Left cardiac atrium (tissue), 4 donors: Measurements from ENCODE around the gene GFRA1. TPM values are rescaled to one million over a fixed set of nuclear protein-coding genes. Genes with fewer than 3 reads are reported as not detected.

Source experiments
- ATAC-seq, 2 donors: fragments of 200-7000 bp; cut with Tn5 transposase; one replicate each; pipeline ENCODE4 v1.9.1; 2020; ENCODE audit warnings: mild to moderate bottlenecking in 2 of 2, moderate library complexity in 2 of 2
- DNase-seq: peaks from one replicate; pipeline ENCODE4 v3.0.0-alpha.2; 2020
- intact Hi-C, 2 donors: fragments of 100-400 bp; cut with DNase I; formaldehyde crosslinking; loops; one replicate each; pipeline versions ENCODE4 v1.14.1 to v1.15.1; 2022 to 2023
- total RNA-seq, 2 donors: library from RNA; stranded (reverse); fragmentation: NEBNext Ultra II Directional; extraction: Animal tissue kit (Norgen Biotek cat#: 25700); gene quantifications; one replicate each; pipeline ENCODE4 v1.2.1, GENCODE V29; 2021
- donor health status: DM: no; HTN: yes; CAD: no.
- donor health status: DM: no; HTN: yes; CAD: no; lungs with severe emphysema.
- donor health status: DM: yes; HTN: yes; CAD: no.
- donor health status: Dilated cardiomyopathy.

GFRA1 gene
- total RNA-seq, 2 donors from 2014 or later, result 4.9 to 12.1 TPM

- intact Hi-C loops, result no loop called here
- ATAC-seq (no peak), DNase-seq (no peak)
Observed at GRCh38 chr10:116146372-116147140, 126.5 kb downstream of the GFRA1 start.

DNA sequence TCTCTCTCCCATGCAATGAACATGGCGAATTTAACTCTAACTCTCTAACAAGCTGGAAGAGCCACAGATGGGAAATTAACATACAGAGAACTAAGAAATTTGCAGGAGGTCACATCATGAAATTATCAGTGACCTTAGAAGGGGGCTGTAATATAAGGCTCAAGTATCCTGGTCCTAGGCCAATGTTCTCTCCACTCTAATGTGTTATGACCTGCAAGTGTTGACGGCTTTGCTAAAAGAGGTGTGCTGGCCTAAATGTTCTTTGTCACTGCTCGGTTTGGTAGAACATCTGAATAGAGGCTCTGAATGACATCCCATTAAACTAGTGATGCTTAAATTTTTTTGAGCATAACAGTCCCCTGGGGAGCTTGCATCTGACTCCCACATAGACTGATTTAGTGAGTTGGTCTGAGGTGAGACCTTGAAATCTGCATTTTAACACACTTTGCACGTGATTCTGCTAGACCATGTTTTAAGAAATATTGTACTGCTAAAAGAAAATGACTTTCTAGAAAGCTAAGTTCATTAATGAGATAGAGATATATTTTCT lies 129.3 kb downstream of the GFRA1 start:
- intact Hi-C loops, result no loop called here
- ATAC-seq (peak in 1 of 2 donors; percentile 27), DNase-seq (no peak)

GRCh38 chr10:116141855-116142254 lies 131.2 kb downstream of the GFRA1 start:
- ATAC-seq (no peak), DNase-seq (no peak)
- intact Hi-C loops, result no loop called here

DNA sequence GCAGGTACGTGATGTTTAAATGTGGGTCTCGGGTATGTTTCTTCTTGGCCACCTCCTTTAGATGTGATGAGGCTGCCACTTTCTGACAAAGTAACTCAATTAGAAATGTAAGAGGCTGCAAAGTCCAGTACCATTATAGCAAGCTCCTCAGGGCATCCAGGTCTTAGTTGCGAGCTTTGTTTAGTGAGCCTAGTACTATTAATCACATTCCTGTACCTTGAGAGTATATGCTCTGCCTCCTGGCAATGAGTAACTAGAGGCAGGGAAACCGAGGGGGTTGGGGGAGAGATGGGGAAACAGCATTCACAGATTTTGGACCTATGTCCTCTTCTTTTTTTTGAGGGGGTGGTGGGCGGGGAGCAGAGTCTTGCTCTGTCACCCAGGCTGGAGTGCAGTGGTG lies 131.8 kb downstream of the GFRA1 start:
- no peak for DNase-seq
- intact Hi-C loops, result no loop called here
- ATAC-seq, result no peak

DNA sequence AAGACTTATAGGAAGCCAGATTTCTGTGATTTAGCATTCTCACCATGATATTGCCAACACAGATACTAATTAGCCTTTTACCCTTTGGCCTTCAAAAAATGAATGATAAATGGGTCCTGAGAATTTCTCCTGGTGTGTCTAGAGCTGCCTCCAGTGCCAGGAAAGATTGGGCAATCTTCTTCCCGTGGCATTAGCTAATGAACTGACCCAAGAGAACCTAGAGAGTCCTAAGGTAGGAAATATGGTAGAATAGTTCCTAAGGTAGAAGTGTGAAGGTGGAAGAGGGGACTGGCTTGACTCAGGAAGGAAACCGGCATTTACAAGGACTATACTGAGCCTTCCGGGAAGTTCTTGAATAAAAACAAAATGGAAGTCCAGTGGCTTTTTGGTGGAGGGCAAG lies 133.1 kb downstream of the GFRA1 start:
- ATAC-seq (no peak), DNase-seq (no peak)
- intact Hi-C loops, result no loop called here

DNA sequence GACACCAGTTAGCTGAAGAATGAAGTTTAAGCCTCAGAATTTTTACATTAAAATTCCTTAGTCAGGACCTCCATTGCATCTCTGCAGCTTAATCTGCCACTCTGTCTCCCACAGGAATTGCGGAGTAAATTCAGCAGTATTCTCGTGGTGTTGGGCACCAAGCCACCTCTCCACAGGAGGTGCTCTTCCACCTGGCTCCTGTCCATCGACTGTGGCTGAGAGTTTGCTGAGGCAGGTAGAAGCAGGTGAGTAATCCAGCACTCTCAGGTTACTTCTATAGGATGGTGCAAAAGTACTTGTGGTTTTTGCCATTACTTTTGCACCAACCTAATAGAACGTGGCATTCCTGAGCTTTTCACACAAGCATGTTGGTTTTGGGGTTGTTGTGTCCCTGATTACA lies 134.1 kb downstream of the GFRA1 start:
- no peak for DNase-seq
- no peak for ATAC-seq
- intact Hi-C loops, result no loop called here

DNA sequence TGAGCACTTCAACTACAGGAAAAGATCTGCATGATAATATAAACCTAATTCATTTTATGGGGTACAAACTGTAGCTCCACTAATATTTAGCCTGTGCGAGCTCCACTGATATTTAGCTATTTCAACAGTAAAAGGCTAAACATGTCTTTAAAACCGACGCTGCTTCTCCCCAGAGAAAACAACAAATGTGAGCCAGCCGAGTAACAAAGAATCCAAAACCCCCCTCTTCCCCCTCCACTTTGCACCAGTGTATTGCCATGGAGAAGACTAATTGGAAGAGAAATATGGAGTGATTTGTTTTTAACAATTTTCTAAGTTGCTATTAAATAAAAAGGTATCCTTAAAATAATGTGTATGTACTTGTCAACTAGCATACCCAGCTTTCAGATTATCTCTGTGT lies 136.7 kb downstream of the GFRA1 start:
- intact Hi-C loops, result no loop called here
- ATAC-seq (no peak), DNase-seq (no peak)

GRCh38 chr10:116134322-116134721 lies 138.7 kb downstream of the GFRA1 start:
- ATAC-seq, result no peak
- intact Hi-C loops, result no loop called here
- DNase-seq, result no peak

DNA sequence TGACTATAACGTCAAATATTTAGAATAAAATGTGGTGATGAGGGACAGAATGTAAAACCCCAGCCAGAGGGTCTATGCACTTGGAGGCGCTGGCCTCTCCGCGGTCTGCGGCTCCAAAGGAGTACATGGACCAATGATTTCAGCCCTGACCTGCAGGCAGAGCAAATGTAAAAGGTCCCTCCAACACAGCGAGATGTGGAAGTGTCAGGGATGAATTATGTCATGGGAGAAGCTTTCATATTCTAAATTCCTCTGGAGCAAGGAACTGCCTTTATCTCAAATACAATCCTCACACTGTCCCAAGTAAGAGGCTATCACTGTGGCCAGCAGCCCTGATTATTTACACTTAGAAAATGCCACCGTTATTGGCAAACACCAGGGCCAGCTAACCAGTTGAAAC lies 139.4 kb downstream of the GFRA1 start:
- intact Hi-C loops, result no loop called here
- no peak for DNase-seq
- ATAC-seq, result no peak

- ATAC-seq, result no peak
- no peak for DNase-seq
- intact Hi-C loops, result no loop called here
Observed at GRCh38 chr10:116132780-116133399, 140.1 kb downstream of the GFRA1 start.

- ATAC-seq, result no peak
- no peak for DNase-seq
- intact Hi-C loops, result no loop called here
Observed at GRCh38 chr10:116130006-116130405, 143.0 kb downstream of the GFRA1 start.

DNA sequence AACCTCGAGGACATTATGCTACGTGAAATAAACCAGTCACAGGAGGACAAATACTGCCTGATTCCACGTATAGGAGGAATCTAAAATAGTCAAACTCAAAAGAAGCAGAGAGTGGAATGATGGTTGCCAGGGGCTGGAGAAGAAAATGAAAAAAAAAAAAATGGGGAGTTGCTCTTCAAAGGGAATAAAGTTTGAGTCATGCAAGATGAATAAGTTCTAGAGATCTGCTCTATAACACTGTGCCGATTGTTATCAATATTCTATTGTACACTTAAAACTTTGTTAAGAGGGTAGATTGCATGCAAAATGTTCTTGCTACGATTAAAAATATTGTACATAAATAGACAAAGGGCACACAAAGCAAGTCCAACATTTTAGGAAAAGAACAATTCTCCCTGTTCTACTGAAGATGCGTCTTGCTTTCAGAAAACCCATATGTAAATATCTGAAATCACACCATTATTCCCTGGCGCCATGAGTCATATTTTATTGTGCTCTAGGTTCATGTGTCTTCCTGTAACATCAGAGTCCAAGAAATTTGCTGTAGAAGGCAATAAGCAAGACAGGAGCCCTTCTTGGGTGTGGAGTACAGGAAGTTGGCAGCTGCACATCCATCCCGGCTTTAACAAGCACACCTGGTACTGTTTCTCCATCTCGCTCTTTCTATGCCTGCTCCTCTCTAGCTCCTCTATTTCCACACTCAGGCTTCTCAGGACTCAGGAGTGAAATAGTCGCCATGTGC lies 145.9 kb downstream of the GFRA1 start:
- intact Hi-C loops, result no loop called here
- DNase-seq, result no peak
- no peak for ATAC-seq

DNA sequence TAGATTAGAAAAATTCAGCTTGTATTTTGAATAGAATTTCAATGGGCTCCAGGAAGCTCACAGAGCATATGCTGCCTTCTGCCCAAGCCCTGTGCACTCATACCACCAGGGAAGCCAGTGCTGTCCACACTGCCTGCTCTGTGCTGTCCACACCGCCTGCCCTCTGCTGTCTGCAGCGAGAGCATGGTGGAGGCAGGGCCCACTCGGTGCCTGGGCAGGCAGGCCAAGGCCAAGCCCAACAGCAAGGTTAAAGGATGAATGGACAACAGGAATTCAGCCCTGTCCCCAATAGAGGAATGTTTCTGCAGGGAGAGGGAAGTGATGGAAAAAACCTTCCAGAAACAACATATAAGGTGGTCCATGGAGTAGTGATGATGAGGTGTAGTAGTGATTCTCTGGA lies 146.8 kb downstream of the GFRA1 start:
- intact Hi-C loops, result no loop called here
- ATAC-seq (no peak), DNase-seq (no peak)

DNA sequence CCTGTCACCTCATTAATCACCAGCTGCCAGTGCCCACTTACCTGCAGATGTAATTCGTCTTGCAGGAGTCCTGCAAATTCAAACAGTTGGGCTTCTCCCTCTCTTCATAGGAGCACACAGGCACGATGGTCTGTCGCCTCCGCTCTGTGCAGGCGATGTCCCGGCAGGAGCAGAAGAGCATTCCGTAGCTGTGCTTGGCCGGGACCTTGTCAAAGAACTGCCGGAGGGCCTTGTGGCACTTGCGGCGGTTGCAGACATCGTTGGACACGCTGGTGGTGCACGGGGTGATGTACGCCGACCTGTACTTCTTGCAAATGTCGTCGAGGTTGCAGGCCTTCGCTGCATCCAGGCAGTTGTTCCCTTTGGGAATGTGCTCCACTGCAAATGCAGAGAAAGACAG lies 147.8 kb downstream of the GFRA1 start:
- intact Hi-C loops, result no loop called here
- ATAC-seq (no peak), DNase-seq (no peak)

GRCh38 chr10:116124777-116125176 lies 148.2 kb downstream of the GFRA1 start:
- ATAC-seq, result no peak
- DNase-seq, result no peak
- intact Hi-C loops, result no loop called here

DNA sequence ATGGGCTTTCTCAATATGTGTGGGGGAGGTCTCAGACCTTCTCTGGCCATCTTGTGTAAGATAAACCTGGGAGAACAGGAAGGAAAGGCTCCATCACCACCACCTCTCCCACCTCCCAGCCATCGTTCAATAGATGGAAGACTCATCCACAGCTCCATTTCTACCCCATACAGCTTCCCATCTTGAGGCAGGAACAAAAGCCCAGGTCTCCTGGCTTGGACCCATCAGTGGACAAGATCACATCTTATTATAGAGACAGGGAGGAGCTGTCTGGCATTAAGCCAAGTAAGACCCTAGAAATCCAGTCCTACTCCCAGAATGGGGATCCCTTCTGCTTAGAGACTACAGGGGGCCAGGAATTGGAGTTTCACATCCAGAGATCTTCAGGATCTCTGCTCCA lies 150.3 kb downstream of the GFRA1 start:
- intact Hi-C loops, result no loop called here
- no peak for DNase-seq
- ATAC-seq, result no peak

DNA sequence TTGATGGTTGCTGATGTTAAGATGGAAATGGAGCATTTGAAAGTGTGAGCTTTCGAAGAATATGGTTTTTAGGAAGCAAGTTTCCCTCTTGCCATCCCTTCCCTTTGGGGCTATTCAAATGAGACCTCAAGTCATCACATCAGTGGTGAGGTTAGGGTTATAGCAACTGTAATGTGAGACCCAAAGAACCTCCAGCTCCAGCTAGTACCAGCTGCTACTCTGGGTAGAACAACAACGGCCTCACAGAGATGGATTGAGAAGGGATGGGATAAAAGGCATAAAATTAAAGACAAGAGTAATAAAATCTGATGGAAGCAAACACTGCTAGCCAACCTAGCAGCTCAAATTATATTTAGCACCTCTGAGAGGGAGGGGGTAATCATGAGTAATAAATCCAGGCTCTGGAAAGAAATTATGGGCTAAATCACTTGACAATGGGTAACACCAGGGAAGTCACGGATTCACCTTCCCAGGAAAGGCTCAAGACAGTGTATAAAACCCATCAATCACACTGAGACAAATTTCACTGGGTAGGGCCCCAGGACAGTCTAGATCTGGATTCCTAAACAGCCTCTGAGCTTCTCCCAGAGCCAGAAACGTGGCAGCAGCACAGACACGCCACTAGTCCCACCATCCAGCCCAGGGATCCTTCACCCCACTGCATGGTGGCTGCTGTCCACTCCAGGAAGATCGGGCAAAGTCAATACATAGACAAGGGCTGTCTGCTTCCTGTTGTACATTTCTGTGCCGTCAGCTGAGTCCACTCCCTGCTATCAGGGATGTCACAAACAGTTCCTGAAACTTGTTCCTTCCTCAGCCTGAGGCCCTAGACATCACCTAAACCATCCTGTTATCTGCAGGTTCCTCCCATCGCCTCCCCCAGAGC lies 151.1 kb downstream of the GFRA1 start:
- intact Hi-C loops, result no loop called here
- ATAC-seq (no peak), DNase-seq (no peak)

- intact Hi-C loops, result no loop called here
- ATAC-seq, result no peak
- DNase-seq, result no peak
Observed at GRCh38 chr10:116120688-116121455, 152.1 kb downstream of the GFRA1 start.

- intact Hi-C loops, result no loop called here
- ATAC-seq, result peak; percentile 31 to 62
- no peak for DNase-seq
Observed at GRCh38 chr10:116118847-116119246, 154.2 kb downstream of the GFRA1 start.
